Measurements from ENCODE around the gene PARD6B.

Gene PARD6B

DNA sequence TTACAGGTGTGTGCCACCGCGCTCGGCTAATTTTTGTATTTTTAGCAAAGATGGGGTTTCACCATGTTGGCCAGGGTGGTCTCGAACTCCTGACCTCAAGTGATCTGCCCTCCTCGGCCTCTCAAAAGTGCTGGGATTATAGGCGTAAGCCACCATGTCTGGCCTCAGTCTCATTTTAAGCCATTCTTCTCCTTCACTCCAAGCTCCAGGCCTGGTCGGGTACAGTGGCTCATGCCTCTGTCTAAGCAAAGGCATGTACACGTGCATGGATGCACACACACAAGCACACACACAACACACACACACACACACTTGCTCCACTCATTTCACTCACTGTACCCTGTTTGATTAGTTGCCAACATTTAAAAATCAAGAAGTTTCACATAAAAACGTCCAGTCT is 7.7 kb upstream of the PARD6B start:
- Histone ChIP-seq H3K4me3 (ENCODE audit: insufficient read depth, low read depth, low read length, poor library complexity, severe bottlenecking) (no peak overlapping the region), H3K27me3 (replicated peaks; ENCODE audit: control insufficient read depth, insufficient read depth, low read length, poor library complexity, severe bottlenecking) (no peaks in the 10 kb centered on the region), H3K9me3 (ENCODE audit: control insufficient read depth, low read length) (no peaks in the 10 kb centered on the region), H3K36me3 (ENCODE audit: control insufficient read depth, insufficient read depth, low read length) (no peaks in the 10 kb centered on the region), H3K27ac (ENCODE audit: insufficient read depth, low read length, poor library complexity, severe bottlenecking) (no peak overlapping the region), H3K4me1 (ENCODE audit: control insufficient read depth, insufficient read depth, low read length, poor library complexity, severe bottlenecking) (no peaks in the 10 kb centered on the region)
- DNase-seq = no peak

DNA sequence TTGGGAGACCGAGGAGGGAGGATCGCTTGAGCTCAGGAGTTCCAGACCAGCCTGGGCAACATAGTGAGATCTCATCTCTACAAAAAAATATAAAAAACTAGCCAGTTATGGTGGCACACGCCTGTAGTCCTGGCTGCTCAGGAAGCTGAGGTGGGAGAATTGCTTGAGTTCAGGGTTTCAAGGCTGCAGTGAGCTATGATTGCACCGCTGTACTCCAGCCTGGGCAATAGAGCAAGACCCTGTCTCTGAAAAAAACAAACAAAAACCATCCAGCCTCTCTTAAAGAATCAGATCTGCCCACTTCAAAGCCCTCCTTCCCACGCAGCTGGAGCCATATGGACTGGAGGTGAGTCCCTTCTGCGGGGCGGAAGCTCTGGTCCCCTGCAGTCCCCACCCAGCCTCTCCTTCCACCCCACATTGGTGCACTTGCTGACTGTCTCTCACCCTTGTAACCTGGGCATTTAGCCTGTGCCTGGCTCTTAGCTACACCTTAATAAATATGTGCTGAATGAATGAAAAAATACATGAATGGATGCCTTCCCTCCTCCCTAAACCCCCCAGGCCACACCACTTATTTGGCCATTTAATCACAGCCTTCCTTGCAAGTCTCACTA is 7.2 kb upstream of the PARD6B start:
- no peak overlapping the region for H3K27ac ChIP-seq (ENCODE audit: insufficient read depth, low read length, poor library complexity, severe bottlenecking)
- DNase-seq = no peak
- H3K27me3 ChIP-seq (replicated peaks; ENCODE audit: control insufficient read depth, insufficient read depth, low read length, poor library complexity, severe bottlenecking) = no peaks in the 10 kb centered on the region
- H3K4me3 ChIP-seq (ENCODE audit: insufficient read depth, low read depth, low read length, poor library complexity, severe bottlenecking) = no peak overlapping the region
- no peaks in the 10 kb centered on the region for H3K36me3 ChIP-seq (ENCODE audit: control insufficient read depth, insufficient read depth, low read length)
- no peaks in the 10 kb centered on the region for H3K9me3 ChIP-seq (ENCODE audit: control insufficient read depth, low read length)
- no peaks in the 10 kb centered on the region for H3K4me1 ChIP-seq (ENCODE audit: control insufficient read depth, insufficient read depth, low read length, poor library complexity, severe bottlenecking)

DNA sequence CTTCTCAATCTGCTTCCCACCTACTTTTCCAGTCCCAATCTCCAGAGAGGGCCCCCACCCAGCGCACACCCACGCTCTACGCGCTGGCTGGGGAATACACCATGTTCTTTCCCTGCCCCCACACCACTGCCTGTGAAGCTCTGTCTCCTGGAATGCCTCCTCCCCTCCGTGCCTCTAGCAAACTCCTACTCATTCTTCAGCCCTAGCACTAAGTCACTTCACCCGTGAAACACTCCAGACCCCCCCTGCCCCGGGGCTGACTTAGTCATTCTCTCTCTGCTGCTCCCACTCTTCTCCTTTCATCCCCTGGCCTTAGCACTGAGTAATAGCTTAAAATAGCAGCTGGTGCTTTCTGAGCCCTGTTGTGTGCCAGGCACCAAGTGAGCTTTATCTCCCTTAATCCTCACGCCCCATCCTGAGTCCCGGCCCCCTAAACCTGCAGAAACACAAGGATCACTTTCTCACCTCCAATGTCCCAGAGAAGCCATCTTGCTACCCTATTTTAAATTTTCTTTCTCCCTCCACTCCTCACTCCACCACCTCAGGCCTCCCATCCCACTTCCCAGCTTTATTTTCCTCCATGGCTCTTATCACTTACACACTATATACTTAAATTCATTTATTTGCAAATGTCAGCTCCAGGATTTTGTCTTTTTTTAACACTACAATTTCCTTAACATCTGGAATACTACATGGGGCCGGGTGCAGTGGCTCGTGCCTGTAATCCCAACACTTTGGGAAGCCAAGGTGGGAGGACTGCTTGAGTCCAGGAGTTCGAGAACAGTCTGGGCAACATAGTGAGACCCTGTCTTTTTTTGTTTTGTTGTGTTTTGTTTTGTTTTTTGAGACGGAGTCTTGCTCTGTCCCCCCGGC is 6.3 kb upstream of the PARD6B start:
- H3K36me3 ChIP-seq (ENCODE audit: control insufficient read depth, insufficient read depth, low read length) = no peaks in the 10 kb centered on the region
- H3K27ac ChIP-seq (ENCODE audit: insufficient read depth, low read length, poor library complexity, severe bottlenecking) = no peak overlapping the region
- H3K9me3 ChIP-seq (ENCODE audit: control insufficient read depth, low read length) = no peaks in the 10 kb centered on the region
- no peaks in the 10 kb centered on the region for H3K4me1 ChIP-seq (ENCODE audit: control insufficient read depth, insufficient read depth, low read length, poor library complexity, severe bottlenecking)
- DNase-seq = no peak
- H3K4me3 ChIP-seq (ENCODE audit: insufficient read depth, low read depth, low read length, poor library complexity, severe bottlenecking) = no peak overlapping the region
- no peaks in the 10 kb centered on the region for H3K27me3 ChIP-seq (replicated peaks; ENCODE audit: control insufficient read depth, insufficient read depth, low read length, poor library complexity, severe bottlenecking)

DNA sequence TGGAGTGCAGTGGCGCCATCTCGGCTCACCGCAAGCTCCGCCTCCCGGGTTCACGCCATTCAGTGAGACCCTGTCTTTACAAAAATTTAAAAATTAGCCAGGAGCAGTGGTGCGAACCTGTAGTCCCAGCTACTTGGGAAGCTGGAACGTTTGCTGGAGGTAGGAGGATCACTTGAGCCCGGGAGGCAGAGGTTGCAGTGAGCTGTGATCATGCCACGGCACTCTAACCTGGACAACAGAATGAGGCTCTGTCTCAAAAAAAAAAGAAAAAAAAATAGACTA is 5.7 kb upstream of the PARD6B start:
- Histone ChIP-seq H3K4me3 (ENCODE audit: insufficient read depth, low read depth, low read length, poor library complexity, severe bottlenecking) (no peak overlapping the region), H3K36me3 (ENCODE audit: control insufficient read depth, insufficient read depth, low read length) (no peaks in the 10 kb centered on the region), H3K9me3 (ENCODE audit: control insufficient read depth, low read length) (no peaks in the 10 kb centered on the region), H3K4me1 (ENCODE audit: control insufficient read depth, insufficient read depth, low read length, poor library complexity, severe bottlenecking) (peaks cover 5% of the 10 kb centered on the region), H3K27me3 (replicated peaks; ENCODE audit: control insufficient read depth, insufficient read depth, low read length, poor library complexity, severe bottlenecking) (no peaks in the 10 kb centered on the region), H3K27ac (ENCODE audit: insufficient read depth, low read length, poor library complexity, severe bottlenecking) (no peak overlapping the region)
- no peak for DNase-seq

DNA sequence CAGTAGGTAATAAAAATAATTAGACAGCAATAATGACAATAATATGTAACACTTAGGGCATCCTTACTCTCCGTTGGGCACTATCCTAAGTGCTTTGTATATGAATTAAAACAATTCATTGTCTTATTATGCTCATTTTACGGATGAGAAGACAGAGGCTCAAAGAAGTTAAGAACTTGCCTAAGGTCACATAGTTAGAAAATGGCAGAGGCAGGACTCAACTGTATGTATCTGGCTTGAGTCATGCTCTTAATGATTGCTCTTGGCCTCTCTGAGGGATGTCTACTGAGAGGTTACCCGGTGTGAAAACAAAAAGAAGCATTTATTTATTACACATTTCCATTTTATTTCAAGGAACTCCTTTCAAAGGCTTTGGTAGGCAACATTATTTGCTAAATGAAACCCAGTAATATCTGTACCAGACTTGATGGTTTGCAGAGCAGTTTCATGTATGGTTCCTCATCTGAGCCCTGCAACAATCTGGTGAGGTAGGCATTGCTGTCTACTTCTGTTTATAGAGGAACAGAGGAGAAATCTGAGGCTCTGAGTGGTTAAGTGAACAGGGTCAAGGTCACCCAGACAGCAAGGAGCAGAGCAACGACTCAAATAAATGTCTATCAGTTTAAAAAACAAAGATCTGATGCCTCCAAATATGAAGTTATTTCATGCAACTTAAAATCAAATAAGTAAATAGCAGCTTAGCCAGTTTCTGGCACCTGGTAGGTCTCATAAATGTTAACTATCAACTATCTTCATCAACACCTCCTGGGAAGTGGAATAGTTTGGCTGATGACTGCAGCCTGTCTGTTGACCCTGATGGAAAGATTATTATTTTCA is 4.2 kb upstream of the PARD6B start:
- Histone ChIP-seq H3K27me3 (replicated peaks; ENCODE audit: control insufficient read depth, insufficient read depth, low read length, poor library complexity, severe bottlenecking) (no peaks in the 10 kb centered on the region), H3K4me1 (ENCODE audit: control insufficient read depth, insufficient read depth, low read length, poor library complexity, severe bottlenecking) (peaks cover 7% of the 10 kb centered on the region), H3K4me3 (ENCODE audit: insufficient read depth, low read depth, low read length, poor library complexity, severe bottlenecking) (no peak overlapping the region), H3K36me3 (ENCODE audit: control insufficient read depth, insufficient read depth, low read length) (no peaks in the 10 kb centered on the region), H3K27ac (ENCODE audit: insufficient read depth, low read length, poor library complexity, severe bottlenecking) (no peak overlapping the region), H3K9me3 (ENCODE audit: control insufficient read depth, low read length) (no peaks in the 10 kb centered on the region)
- no peak for DNase-seq

DNA sequence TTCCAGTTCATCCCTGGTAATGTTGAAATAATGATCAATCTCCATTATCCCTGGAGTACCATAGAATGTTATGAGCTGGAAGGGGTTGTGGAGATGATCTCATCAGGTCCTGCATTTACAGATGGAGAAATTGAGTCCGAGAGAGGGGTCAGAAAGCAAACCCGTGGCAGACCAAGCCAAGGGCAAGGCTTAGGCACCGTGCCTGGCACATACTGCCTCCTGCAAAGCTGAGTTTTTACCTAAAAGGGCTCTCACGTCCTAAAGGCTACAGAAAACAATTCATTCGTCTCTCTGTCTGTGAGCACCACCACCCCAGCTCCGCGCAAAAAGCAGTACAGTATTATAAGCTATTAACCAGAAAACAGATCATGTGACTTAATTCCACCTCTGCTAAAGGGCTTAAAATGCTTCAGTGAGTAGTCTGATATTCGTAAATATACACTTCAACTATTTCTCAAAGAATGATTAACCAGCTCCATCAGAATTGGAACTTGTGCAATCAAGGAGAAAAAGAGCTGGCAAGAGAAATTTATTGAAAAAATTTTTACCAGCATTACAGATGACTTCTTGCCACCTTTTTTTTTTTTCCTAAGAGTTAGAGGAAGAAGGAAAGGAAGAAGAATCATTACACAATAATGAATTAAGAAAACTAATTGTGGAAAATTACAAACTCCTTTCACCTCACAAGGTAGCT is 3.4 kb upstream of the PARD6B start:
- no peaks in the 10 kb centered on the region for H3K27me3 ChIP-seq (replicated peaks; ENCODE audit: control insufficient read depth, insufficient read depth, low read length, poor library complexity, severe bottlenecking)
- H3K4me3 ChIP-seq (ENCODE audit: insufficient read depth, low read depth, low read length, poor library complexity, severe bottlenecking) = no peak overlapping the region
- no peak overlapping the region for H3K27ac ChIP-seq (ENCODE audit: insufficient read depth, low read length, poor library complexity, severe bottlenecking)
- H3K36me3 ChIP-seq (ENCODE audit: control insufficient read depth, insufficient read depth, low read length) = no peaks in the 10 kb centered on the region
- H3K9me3 ChIP-seq (ENCODE audit: control insufficient read depth, low read length) = no peaks in the 10 kb centered on the region
- H3K4me1 ChIP-seq (ENCODE audit: control insufficient read depth, insufficient read depth, low read length, poor library complexity, severe bottlenecking) = peaks cover 13% of the 10 kb centered on the region
- no peak for DNase-seq

DNA sequence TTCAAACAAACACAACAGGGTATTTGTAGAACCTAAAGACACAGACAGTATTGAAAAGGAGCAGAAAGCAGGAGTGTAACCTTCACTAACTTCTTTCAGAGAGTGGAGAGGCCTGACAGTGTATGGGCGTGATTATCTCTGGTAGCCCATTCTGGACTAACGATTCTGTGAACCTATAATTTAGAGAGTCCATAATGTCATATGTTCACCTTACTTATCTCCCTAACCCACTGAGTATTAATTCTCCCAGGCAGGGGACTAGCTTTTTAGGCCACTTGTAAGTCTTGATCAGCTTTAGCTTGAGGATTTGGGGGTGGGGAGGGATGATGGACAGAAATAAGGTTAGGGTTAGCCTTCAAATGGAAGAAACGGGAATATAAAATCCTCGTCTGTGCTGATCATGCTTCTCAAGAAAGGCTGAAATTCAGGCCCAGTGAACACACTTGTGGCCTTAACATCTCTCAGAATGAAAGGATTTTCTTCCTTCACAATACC is 2.8 kb upstream of the PARD6B start:
- H3K27ac ChIP-seq (ENCODE audit: insufficient read depth, low read length, poor library complexity, severe bottlenecking) = no peak overlapping the region
- H3K27me3 ChIP-seq (replicated peaks; ENCODE audit: control insufficient read depth, insufficient read depth, low read length, poor library complexity, severe bottlenecking) = no peaks in the 10 kb centered on the region
- H3K4me1 ChIP-seq (ENCODE audit: control insufficient read depth, insufficient read depth, low read length, poor library complexity, severe bottlenecking) = peaks cover 13% of the 10 kb centered on the region
- H3K4me3 ChIP-seq (ENCODE audit: insufficient read depth, low read depth, low read length, poor library complexity, severe bottlenecking) = no peak overlapping the region
- DNase-seq = no peak
- H3K9me3 ChIP-seq (ENCODE audit: control insufficient read depth, low read length) = no peaks in the 10 kb centered on the region
- H3K36me3 ChIP-seq (ENCODE audit: control insufficient read depth, insufficient read depth, low read length) = no peaks in the 10 kb centered on the region

DNA sequence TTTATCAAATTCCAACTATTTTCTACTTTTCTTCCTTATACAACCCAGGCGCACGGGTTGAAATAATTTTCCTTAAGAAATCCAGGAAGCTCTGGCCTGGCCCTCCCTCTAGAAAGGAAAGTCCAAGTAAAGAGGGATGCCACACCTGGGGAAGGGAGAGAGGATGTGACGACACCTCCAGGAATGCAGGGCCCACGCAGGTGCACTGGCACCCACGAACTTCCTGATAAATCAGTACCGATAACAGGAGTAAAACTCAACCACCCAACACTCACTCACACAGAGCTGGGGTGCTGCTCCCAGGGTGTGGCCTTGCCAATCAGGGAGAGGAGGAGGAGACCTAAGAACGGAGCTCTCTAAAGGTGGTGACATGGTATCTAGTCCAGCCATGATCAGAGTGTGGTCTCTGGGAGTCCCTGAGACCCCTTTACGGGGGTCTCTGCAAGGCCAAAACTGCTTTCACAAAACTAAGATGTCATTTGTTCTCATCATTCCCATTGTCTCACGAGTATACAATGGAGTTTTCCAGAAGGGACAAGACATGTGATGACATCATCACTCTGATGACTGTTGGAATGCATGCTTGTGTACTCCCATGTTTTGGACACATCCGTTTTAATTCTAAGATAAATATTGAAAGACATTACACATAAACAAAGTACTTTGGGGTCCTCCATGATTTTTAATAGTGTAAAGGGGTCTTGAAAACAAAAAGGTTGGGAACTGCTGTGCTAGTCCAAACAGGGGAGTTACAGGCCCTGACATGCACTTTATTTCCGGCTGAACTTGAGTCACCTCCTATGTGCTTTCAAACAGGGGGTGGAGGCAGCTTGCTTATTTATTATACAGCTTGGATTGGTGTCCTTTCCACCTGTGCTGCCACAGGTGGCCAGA is 2.2 kb upstream of the PARD6B start:
- Histone ChIP-seq H3K4me1 (ENCODE audit: control insufficient read depth, insufficient read depth, low read length, poor library complexity, severe bottlenecking) (peaks cover 13% of the 10 kb centered on the region), H3K9me3 (ENCODE audit: control insufficient read depth, low read length) (no peaks in the 10 kb centered on the region), H3K27ac (ENCODE audit: insufficient read depth, low read length, poor library complexity, severe bottlenecking) (no peak overlapping the region), H3K4me3 (ENCODE audit: insufficient read depth, low read depth, low read length, poor library complexity, severe bottlenecking) (no peak overlapping the region), H3K36me3 (ENCODE audit: control insufficient read depth, insufficient read depth, low read length) (no peaks in the 10 kb centered on the region), H3K27me3 (replicated peaks; ENCODE audit: control insufficient read depth, insufficient read depth, low read length, poor library complexity, severe bottlenecking) (no peaks in the 10 kb centered on the region)
- no peak for DNase-seq
